GM08714 (cell line): ENCODE data around the gene NOTCH1.

Source experiments
- H3K4me3 ChIP-seq: fragments of 200-500 bp; sonication (Bioruptor generic); 2 replicates; pipeline ENCODE4 v1.5.1; 2014; ENCODE audit warnings: mild to moderate bottlenecking, low read length, inconsistent platforms
- ZNF274 ChIP-seq: IDR thresholded peaks from 2 replicates; pipeline ENCODE4 v1.6.1; 2012; ENCODE audit warnings: mild to moderate bottlenecking, low read depth, low read length

Gene NOTCH1

DNA sequence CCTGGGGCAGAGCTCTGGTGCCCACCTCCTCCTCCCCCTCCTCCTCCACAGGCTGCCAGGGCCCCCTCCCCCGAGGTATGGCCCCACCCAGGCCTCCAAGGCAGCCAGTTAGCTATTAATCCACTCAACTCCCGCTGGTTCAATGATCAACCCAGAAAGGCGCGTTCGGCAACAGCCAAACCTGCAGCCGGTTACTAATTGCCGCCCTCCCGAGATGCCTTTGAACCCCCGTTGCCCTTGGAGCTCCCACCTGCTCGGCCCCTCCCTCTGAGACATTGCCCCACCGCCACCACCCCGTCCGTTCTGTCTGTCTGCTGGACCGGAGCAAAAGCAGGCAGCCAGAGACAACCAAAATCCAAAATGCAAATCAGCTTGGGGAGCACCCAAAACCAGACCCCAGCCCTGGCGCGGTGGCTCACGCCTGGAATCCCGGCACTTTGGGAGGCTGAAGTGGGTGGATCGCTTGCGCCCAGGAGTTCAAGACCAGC lies 25.8 kb downstream of the NOTCH1 start:
- H3K4me3 ChIP-seq, result no peak overlapping the region
- no peak for TF ChIP-seq ZNF274

DNA sequence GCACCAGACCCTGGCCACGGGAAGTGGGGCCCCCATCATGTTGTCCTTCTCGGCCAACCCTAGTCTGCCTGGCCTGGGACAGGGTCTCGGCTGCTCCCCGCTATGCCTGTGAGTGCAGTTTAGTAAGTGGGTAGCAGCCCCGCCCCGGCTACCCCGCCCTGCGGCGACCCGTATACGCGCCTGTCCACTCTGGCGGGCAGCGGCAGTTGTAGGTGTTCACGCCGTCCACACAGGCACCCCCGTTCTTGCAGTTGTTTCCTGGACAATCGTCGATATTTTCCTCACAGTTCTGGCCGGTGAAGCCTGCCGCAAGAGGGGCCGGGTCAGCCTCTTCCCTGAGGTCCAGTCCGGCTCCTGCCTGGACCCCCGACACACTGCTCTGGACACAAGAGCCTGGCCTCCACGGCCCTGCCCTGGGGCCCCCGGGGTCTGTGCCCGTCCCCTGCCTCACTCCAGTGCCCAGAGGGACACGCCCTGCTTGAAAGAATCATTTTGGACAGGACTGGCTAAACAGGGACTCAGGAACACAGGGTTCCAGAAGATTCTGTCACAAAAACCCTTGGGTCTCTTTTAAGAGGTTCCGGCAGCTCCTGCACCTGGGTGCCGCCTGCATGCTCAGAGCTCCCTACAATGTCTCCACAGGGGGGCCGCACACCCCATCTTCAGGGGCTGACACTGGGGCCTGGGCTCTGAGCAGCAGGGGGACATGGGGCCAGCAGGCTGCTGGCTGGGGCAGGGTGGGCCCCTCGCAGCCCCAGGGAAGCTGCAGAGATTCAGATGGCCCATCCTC lies 26.4 kb downstream of the NOTCH1 start:
- H3K4me3 ChIP-seq, result no peak overlapping the region
- TF ChIP-seq ZNF274, result no peak

DNA sequence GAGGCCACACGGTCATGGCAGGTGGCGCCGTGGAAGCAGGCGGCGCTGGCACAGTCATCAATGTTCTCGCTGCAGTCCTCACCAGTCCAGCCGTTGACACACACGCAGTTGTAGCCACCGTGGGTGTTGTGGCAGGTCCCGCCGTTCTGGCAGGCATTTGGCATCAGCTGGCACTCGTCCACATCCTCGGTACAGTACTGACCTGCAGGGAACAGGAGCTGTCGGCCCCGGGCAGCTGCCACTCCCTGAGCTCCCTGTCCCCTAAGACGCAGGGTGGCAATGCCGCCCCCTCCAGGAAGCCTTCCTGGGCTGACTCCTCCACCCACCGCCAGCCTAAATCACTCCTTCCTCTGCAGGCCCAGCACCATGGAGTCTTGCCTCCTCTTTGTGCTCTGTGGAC lies 27.2 kb downstream of the NOTCH1 start:
- H3K4me3 ChIP-seq, result no peak overlapping the region

DNA sequence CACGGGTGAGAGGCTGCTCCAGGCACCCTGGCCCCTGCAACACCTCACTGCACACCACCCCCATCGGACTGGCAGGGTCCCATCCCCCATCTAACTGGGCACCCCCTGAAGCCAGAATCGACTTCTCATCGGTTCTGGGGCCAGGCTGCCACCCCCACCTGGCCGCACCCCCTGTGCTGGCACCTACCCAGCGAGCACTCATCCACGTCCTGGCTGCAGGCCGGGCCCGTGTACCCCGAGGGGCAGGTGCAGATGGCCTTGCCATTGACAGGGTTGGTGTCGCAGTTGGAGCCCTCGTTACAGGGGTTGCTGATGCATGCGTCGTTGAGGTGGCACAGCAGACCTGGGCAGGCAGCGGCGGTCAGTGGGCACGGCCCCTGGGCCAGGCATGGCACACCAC lies 27.9 kb downstream of the NOTCH1 start:
- no peak for TF ChIP-seq ZNF274
- H3K4me3 ChIP-seq, result no peak overlapping the region

More for the DNA sequence above, 27.2 kb downstream of the NOTCH1 start:
- TF ChIP-seq ZNF274, result no peak

DNA sequence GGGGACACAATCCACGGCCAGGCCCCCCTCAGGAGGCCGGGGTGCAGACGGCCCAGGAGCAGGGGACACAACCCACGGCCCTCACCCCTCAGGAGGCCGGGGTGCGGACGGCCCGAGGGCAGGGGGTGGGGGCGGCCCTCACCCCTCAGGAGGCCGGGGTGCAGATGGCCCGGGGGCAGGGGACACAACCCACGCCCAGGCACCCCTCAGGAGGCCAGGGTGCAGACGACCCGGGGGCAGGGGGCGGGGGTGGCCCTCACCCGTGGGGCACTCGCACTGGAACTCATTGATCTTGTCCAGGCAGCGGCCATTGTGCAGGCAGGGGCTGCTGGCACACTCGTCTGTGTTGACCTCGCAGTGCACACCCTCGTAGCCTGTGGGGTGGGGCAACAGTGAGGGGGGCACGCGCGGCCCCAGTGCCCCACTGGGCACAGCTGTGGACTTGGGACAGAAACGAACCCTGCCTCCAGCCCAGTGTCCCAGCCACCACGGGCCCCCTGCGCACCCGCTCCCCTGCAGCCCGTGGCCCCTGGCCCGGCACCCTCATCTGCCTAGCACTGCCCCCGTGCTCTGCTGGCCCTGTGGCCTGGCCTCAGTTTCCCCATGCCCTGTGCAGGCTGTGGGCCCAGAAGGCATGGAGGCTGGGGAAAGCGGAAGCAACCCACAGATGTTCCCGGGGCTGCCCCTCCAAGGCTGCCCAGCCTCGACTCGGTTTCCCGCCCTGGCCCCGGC lies 28.7 kb downstream of the NOTCH1 start:
- no peak overlapping the region for H3K4me3 ChIP-seq
- no peak for TF ChIP-seq ZNF274

DNA sequence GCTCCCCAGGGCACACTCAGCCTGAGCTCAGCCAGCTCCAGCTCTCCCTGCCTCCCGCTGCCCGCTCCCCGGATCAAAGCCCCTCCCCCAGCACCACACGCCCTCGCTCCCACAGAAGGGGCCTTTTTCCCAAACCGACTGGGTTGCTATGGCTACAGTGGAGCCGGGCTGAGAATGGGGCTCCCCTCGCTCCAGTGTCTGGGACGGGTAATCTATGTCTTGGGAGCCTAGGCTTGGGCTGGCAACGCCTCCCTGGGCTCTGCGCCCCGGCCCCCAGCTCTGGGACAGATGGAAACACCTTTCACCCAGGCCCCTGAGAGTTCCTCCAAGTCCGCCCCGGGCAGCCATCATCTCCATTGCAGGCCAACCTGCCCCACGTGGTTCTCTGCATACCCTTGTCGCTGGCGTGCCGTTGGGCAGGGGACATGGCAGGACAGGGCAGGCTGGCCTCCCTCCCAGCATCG lies 29.6 kb downstream of the NOTCH1 start:
- TF ChIP-seq ZNF274, result no peak
- no peak overlapping the region for H3K4me3 ChIP-seq

DNA sequence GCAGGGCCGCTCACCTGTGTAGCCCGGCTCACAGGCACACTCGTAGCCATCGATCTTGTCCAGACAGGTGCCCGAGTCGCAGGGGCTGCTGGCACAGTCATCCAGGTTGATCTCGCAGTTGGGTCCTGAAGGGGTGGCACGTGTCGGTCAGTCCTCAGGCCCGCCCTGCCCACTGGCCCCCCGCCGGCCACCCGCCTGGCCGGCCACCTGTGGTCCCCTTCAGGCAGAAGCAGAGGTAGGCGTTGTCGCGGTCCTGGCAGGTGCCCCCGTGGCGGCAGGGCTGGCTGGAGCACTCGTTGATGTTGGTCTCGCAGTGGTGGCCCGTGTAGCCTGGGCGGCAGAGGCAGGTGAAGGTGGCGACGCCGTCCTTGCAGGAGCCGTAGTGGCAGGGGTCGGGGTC lies 30.6 kb downstream of the NOTCH1 start:
- TF ChIP-seq ZNF274, result no peak
- no peak overlapping the region for H3K4me3 ChIP-seq

DNA sequence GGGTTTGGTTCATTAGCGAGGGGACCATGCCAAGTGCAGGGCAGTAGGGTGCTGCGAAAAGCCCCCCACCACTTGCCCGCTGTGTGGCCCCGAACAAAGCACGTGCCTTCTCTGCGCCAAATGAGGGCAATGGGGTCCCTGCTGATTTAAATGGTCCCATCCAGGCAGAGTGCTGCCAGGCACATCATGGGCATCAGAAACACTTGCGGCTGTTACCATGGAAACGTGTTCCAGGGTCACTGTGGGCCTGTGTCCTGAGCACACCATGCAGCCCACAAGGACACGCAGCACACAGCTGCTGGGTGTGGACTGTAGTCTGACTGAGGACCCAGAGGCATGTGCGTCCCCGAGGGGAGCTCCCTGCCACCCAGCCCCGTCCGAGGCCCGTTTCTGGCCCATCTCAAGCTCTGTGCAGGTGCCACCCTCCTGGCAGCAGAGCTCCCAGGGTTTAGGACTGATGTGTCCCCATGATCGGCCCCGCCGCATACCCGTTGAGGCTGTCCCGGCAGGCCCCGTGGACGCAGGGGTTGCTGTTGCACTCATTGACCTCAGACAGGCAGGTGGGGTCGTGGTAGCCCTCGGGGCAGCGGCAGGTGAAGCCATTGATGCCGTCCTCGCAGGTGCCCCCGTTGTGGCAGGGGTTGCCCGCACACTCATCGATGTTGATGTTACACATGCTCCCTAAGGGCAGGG lies 31.7 kb downstream of the NOTCH1 start:
- no peak overlapping the region for H3K4me3 ChIP-seq
- TF ChIP-seq ZNF274, result no peak

DNA sequence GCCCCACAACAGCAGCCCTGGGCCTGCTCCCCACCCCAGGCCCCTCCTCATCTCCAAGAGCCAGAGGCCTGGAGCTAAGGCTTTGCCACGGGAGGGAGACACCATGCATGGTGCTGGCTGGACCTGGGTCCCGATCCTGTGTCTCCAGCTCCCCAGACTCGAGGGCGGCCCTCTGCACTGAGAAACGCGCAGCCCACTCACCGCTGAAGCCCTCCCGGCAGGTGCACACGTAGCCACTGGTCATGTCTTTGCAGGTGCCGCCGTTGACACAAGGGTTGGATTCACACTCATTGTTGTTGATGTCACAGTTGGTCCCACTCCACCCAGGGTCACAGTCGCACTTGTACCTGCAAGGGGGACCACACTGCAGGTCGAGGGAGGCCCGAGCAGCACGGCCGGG lies 32.7 kb downstream of the NOTCH1 start:
- no peak overlapping the region for H3K4me3 ChIP-seq
- TF ChIP-seq ZNF274, result no peak

DNA sequence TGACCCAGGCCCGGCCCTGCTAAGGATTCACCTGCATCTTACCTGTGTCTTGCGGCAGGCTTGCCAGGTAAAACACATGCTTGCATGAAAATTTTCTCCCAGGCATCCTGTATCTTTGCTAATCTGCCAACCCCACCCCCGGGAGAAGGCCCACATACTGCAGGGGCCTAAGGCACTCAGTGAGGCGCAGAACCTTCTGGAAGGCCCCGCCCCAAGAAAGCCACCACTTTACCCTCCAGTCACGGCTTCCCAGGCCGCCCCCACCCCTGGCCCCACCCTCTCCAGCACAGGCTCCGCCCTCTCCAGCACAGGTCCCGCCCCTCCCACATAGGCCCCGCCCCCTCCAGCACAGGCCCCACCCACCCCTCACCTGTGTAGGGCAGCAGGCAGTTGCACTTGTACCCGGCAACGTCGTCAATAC lies 33.2 kb downstream of the NOTCH1 start:
- no peak for TF ChIP-seq ZNF274
- H3K4me3 ChIP-seq, result no peak overlapping the region

DNA sequence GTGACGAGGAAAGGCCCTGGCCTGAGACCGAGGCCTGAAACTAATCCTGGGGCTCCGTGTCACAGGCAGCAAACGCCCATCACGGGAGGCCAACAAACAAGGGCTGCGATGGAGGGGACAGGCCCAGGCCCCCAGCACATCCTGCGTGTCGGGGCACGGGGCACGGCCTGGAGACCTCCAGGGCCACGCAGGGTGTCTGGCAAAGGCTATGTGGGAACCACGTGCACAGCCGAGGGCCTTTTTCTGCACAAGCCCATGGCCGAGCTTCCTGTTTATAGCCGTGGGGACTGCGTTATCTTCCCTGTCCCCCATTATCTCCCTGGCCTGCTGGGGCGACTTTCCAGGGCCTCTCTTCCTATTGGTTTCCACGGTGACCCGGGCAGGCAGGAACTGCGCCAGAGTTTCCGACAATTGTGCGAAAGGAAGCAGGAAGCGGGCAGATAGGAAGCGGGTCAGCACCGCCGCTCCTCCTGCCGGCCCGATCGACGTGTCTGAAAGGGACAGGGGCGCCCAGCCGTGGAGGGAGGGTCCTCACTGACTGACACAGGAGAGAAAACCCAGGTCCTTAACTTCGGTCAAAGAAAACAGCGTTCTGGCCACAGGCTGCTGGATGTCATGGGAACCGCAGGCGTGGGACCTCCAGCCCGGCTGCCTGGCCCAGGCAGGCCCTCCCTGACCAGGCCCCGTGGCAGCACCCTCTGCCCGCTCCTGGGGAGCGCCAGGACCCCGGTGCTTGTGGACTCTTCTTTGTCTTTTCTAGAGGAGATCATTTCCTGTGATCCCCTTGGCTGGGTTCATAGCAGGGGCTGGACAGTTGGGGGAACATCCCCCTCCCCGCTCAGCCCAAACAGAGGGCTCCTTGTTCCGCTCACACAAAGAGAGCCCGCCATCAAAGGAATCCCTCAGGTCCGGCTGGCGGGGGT lies 33.9 kb downstream of the NOTCH1 start:
- TF ChIP-seq ZNF274, result no peak
- H3K4me3 ChIP-seq, result no peak overlapping the region

DNA sequence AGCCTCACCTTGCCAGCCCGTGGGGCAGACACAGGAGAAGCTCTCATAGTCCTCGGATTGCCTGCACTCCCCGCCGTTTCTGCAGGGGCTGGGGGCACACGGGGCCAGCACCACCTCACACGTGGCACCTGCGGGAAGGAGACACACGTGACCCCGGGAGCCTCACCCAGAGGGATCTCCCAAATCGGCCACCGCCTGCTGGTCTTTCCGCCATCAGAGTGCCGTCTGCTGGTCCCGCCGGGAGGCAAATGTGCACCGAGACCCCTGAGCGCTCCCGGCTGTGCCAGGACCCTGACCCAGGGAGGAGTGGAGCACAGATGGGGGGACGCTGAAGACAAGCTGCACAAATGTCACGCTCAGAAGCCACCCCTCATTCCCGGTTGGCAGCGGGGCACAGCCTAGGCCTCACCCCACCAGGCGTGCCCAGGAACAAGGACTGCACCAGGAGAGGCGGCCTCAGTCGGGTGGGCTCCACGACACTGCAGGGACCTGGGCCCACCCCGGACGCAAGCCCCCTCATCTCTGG lies 34.6 kb downstream of the NOTCH1 start:
- no peak for TF ChIP-seq ZNF274
- no peak overlapping the region for H3K4me3 ChIP-seq

DNA sequence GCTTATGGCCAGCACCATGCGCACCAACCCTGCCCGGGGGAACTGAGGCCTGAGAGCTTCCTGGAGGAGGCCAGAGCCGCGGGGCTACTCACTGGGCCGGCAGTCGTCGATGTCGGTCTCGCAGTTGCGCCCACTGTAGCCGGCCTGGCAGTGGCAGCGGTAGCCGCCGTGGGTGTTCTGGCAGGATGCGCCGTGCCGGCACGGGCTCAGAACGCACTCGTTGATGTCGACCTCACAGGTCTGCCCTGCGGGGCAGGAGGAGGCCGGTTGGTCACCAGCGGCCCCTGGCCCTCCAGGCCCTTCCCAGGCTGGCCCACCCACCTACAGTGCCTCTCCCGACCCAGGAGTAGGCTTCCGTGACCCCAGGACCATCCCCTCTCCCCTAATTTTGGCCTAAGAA lies 35.3 kb downstream of the NOTCH1 start:
- no peak overlapping the region for H3K4me3 ChIP-seq
- no peak for TF ChIP-seq ZNF274
